Measurements from ENCODE around the gene R3HDM2. TPM values are rescaled to one million over a fixed set of nuclear protein-coding genes. Genes with fewer than 3 reads are reported as not detected.

R3HDM2 gene
- total RNA-seq, 1 experiment from 2014 or later: 25.3 TPM

DNA sequence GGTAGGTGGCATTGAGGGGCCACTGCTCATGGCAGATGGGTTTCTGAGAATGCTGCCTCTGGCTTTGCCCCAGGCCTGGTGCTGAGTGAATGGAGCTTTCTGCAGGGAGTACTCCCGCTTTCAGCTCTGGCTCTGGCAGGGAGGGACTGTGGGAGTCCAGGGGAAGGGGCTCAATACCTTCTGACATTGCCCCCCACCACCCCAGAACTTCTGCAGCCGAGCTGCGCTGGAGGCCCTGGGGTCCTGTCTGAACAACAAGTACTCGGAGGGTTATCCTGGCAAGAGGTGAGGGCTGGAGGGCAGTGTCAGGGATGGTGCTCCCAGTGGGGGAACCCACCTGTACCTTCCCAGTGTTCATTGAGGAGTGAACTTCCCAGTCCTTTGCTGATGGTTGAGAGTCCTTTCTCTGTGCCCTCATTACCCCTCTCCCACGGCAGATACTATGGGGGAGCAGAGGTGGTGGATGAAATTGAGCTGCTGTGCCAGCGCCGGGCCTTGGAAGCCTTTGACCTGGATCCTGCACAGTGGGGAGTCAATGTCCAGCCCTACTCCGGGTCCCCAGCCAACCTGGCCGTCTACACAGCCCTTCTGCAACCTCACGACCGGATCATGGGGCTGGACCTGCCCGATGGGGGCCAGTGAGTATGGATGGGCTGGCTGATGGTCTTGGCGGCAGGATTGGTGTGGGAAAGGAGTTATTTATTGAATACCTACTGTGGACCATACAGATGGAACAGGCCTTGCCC, 199.4 kb downstream of the R3HDM2 start:
- no peak for DNase-seq (ENCODE audit: low spot score)

DNA sequence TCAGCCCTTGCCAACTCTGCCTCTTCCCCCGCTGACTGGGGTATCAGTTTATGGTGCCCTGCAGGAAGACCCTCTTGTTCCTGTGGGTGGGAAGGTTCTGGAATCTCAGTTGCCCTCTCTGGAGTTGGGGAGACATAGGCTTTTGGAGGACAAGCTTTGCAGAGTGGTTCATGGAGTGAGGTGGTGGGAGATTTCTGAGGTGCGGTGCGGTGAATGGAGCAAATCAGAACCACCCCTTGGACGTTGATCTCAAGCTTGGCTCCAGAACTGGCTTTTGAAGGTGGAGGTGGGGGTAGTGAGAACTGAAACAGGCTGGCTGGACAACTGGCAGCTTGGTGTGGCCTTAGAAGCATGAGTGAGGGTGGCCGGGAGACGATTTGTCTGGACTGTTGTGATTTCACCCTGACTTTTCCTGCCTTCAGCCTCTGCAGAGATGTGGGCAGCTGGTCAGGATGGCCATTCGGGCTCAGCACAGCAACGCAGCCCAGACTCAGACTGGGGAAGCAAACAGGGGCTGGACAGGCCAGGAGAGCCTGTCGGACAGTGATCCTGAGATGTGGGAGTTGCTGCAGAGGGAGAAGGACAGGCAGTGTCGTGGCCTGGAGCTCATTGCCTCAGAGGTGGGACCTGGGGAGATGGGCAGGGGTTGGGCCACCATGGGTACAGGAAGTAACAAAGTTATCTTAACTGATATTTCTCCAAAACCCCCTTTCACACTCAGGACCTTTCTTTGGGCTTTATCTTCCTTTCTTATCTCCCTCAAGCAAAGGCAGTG, 200.3 kb downstream of the R3HDM2 start:
- peak; percentile 52 for DNase-seq (ENCODE audit: low spot score)

DNA sequence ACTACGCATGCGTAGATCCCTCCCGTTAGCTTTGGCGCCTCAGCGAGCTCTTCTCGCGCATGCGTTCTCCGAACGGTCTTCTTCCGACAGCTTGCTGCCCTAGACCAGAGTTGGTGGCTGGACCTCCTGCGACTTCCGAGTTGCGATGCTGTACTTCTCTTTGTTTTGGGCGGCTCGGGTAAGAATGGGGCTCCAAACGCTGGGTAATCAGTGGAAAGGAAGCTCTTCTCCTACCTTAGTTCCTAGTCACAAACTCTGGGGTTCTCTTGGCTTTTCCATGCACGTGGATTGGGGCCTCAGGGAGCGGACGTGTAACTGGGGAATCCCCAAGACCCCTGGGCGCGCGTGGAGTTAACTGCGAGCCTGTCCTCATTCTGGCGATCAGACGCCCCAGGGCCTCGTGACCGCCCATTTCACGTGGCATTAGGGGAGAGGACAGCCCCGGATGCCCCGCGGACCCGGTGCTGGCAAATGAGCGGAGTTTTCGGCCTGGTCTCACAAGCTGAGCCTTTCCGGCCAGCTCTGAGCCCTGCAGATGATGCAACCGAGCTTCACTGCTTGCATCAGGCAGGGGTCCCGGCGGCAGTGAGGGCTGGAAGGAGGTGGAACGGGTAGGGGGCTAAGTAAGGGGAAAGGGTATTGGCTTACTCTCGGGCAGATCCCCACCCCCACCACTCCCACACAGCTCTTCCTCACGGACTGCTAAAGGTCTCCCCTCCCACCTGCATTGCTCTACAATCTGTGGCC, 201.0 kb downstream of the R3HDM2 start, which contains the start of gene SHMT2:
TSS of gene SHMT2 (plus strand) at position 78 of the 747 bp plus-strand sequence. CDS start at position 146, 68 bp downstream.
- DNase-seq (ENCODE audit: low spot score): peak; percentile 99

DNA sequence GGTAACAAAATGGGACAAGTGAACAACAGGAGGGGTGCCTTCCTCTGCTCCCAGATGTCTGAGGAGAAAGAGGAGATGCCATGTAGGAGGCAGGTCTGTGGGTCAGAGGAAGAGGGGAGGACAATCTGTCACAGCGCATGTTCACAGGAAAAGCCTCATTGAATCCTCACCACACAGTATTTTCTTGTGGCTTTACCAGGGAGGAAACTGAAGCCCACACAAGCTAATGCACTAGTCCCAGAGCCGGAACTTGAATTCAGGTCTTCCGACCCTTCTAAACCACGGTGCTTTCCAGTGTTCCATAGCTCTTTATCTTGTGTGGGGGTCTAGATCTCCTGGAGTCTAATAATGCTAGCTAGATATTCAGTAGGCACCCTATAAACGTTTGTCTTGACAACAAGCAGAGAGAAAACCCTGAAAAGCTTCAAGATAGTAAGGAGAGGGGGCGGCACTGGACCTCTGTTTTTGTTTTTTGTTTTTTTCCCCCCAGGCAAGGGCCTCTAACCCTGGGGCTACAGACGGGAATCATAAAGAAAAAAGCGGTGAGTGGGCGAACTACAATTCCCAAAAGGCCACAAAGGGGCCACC, 201.7 kb downstream of the R3HDM2 start:
- DNase-seq (ENCODE audit: low spot score): peak; percentile 20

DNA sequence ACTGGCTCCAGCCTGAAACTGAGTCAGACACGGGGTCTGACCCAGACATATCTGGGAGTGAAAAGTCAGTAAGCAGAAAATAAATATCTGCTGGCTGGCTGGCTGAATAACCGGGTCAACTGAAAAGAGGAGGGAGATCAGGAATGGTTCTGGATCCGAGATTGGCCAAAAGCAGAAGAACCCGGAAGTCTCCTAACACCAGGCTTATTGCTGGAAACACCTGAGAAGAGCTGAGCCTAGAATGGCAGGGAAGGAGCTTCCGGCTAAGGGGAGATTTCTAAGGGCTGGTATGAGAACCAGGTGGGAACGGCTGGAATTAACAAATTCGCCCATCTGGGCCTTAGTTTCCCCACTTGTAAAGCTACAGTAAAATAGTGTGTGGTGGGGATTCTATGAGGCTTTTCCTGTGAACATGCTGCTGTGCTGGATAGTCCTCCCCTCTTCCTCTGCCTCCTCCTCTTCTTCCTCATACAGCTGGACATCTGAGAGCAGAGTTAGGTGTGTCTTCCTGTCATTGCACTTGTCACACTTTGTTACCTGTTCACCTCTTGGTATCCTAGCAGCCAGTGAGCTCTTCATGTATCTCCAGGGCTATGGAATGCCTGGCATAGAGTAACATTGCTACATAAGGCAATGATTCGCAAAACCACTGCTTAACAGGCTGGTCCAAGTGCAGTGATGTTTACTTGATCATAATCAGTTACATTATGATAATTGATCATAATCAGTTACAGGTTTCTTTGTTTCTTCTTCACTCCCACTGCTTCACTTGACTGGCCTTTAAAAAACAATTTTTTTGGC, 203.3 kb downstream of the R3HDM2 start:
- peak; percentile 36 for DNase-seq (ENCODE audit: low spot score)

DNA sequence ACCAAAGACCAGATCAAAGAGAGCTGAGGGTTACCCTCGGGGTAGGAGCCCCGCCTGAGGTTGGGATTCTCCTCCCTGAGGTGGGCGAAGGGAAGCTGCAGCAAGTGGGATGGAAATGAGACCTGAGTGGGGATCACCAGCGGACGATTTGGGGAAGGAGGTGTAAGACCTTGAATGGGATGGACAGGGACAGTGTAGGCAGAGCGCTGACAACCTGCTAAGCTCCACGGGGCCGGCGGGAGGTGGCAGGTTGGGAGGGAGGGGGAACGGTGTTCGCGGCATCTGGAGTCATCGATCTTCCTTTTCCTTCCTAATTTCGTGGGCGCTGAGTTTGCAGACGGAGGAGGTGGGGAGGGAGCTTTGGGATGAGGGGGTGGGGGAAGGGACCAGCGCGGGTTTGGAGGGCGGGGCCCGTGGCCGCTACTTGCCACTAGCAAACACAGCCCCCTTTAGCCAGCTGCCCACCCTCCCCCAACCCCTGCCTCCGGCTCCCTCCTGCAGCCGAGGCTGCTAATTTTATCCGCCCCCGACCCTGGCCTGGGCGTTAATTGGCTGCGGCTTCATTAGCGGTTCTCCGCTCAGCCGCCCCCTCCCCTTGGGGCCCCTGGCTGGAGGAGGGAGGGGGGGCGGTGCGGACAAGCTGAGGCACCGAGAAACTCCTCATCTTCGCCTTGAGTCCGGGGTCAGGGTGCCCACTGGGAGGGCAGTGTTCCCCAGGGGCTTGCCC, 204.1 kb downstream of the R3HDM2 start:
- DNase-seq (ENCODE audit: low spot score): no peak

DNA sequence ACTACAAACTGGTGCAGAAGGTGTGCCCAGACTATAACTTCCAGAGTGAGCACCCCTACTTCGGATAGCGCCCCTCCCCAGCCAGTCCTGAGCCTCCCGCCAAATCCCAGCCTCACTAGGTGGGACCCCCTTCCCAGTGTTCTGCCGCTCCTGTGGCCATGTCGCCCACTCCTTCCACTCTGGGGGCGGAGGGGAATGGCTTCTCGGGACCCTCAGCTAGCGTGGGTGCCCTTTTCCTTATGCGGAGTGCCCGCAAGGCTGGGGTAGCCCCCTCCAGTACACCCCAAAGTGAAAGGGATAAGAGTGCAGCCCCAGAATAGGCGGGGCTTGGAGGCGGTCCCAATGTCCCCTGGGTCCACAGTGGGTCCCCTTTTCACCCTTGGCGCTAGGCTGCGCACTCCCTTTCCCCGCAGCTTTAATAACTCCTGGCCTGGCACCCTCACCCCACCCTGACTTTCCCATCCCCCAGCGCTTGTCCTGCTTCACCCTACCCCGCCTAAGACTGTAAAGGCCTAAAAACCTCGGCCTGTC, 205.1 kb downstream of the R3HDM2 start:
- DNase-seq (ENCODE audit: low spot score): no peak

DNA sequence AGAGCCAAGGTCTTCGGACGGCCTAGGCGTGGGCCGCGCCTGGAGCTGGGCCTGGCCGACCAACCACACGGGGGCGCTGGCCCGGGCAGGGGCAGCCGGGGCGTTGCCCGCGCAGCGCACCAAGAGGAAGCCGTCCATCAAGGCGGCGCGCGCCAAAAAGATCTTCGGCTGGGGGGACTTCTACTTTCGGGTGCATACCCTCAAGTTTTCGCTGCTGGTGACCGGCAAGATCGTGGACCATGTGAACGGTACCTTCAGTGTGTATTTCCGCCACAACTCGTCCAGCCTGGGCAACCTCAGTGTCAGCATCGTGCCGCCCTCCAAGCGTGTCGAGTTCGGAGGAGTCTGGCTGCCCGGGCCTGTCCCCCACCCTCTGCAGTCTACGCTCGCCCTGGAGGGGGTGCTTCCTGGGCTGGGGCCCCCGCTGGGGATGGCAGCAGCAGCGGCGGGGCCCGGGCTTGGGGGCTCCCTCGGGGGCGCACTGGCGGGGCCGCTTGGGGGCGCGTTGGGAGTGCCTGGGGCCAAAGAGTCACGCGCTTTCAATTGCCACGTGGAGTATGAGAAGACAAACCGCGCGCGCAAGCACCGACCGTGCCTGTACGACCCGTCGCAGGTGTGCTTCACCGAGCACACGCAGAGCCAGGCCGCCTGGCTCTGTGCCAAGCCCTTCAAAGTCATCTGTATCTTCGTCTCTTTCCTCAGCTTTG, 205.7 kb downstream of the R3HDM2 start:
- no peak for DNase-seq (ENCODE audit: low spot score)

DNA sequence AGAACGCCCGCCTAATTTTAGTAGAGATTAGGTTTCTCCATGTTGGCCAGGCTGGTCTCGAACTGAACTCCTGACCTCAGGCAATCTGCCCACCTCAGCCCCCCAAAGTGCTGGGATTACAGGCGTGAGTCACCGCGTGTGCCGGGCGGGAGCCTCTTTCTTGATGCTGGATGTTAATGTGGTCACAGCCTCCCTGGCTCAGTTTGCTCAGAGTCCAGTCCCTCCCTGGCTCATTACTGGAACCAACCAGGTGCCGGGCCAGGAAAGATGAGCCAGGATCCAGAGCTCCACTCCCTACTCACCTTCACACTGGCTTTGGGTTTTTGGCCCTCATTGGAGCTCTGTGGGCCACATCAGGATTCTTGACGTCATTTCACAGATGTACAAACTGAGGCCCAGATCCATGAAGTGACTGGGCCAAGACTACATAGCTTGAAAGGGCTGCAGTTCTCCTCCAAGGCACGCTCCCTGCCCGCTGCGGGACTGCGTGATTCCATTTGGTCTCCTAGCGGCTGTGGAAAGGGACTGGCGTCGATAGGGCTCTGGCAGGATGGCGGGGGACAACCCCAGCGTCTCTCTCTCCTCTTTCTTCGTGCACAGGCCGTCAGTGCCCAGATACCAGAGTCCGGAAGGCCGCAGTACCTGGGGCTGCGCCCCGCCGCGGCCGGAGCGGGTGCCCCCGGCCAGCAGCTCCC, 206.4 kb downstream of the R3HDM2 start:
- DNase-seq (ENCODE audit: low spot score): no peak

DNA sequence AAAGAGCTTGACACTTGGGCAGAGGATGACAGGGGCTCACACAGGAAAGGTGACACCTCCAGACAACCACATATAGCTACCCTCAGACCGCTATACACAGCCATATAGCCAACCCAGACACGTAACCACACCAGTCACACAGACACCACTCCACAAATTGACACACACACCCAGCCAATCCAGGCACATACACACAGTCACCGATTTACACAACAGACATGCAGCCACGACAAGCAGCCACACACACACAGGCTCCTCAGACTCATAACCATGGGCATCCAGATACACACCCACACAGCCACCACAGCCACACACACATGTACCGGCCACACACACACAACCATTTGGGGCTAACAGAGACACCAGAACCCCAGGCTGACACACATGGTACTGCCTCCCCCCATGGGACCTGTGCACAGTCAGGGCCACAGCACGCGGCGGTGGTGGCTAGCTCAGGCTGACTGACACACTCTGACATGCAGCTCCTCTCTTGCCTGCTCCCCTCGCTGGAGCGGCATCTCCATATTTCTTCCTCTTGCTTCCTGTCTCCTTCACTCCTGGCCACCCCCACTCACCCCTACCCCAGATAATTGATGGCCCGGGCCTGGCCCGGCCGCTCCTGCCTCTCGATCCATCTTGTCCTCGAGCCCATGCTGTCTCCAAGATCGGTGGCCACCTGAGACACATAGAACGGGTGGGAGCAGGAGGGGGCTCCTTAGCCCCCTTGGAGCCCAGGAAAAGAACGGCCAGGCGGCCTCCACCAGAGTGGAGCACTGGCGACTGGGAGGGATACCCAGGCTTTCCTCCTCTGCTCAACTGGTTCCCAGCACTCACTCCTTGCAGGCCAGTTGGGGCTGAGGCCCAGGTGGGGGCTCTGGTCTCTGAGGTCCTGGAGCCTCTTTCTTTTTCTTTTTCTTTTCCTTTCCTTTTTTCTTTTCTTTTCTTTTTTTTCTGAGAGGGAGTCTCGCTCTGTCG, 207.4 kb downstream of the R3HDM2 start:
- DNase-seq (ENCODE audit: low spot score): no peak

DNA sequence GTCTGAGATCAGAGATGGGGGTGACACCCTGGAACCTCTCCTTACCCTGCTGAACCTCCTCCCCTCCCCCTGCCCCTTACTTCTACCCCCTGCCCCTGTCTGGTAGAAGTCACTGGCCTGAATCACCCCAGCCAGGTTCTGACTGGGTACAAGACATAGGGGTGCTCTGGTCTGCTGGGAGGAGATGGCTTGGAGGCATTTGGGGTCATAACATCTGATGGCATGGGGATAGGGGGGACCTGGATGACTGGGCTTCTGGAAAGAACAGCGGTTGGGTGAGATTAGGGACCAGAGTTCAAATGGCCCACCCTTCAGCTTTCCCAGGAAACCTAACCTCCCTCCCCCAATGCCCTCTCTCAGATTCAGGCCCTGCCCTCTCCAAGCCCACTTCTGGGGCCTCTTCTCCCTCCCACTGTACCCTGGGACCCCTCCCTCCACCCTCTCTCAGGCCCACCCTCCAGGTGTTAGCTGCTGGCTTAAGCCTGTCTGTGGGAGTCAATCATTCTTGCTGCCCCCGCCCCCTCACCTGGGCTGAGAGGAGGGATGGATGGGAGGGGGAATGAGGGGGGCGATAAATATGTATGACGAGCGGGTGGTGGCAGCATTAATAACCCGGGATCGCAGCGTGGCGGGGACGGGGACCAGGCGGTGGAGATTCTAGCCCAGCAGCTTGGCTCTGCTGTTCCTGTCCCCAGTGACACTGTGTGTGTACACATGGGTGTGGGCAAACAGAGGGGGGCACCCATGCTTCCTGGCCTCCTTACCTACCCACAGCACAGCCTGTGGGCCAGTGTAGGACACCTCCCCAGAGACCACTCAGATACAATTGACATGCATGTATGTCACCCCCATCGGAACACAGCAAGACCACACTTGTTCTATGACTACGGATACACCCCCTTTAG, 208.3 kb downstream of the R3HDM2 start:
- DNase-seq (ENCODE audit: low spot score): no peak

DNA sequence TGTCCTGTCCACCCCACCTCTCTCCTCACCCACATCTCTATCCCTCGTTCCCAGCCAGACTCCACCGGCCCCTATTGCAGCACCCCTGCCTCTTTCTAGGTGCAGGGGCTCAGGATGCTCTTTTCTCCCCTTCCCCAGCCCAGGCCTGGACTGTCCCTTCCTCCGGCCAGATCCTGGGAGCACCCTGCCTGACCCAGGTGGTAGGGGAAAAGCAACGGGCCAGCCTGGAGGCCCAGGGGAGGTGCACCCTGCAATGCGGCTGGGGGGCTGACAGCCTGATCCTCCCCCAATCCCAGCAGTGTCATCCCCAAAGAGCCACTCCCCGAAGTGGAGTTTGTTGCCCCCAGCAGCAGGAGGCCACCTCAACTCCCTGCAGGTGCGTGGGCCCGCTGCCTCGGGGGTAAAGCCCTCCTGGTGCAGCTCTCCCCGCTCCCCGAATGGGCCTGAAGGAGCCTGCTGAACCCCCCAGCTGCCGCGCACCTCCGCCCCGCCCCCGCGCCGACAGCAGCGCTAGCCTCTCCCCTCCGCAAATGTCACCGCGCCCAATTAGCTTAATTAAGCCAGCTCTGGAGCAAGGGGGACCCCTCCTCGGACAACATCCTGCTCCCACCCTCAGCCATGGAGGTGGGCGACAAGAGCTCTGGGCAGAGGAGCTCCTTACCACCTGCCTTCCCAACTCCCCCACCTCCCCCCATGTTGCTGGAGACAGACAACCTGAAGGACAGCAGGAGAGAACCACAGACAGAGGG, 209.5 kb downstream of the R3HDM2 start:
- DNase-seq (ENCODE audit: low spot score): no peak

DNA sequence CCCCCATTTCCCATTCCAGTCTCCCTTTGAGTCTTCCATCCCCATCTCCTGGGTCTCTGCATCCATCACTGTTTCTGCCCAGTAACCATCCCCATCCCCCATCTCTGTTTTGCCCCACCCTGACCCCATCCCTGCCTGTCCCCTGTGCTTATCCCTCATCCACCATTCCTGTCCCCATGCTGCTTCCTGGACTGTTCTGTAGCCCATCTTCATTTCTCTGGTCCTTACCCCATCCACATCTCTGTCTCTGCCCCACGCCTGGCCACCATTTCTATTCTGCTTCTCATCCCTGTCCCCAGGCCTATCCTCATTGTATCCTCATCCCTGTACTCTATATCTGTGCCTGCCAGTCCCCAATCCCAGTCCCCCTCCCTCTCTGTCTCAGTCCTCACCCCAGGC, 210.1 kb downstream of the R3HDM2 start:
- DNase-seq (ENCODE audit: low spot score): no peak

DNA sequence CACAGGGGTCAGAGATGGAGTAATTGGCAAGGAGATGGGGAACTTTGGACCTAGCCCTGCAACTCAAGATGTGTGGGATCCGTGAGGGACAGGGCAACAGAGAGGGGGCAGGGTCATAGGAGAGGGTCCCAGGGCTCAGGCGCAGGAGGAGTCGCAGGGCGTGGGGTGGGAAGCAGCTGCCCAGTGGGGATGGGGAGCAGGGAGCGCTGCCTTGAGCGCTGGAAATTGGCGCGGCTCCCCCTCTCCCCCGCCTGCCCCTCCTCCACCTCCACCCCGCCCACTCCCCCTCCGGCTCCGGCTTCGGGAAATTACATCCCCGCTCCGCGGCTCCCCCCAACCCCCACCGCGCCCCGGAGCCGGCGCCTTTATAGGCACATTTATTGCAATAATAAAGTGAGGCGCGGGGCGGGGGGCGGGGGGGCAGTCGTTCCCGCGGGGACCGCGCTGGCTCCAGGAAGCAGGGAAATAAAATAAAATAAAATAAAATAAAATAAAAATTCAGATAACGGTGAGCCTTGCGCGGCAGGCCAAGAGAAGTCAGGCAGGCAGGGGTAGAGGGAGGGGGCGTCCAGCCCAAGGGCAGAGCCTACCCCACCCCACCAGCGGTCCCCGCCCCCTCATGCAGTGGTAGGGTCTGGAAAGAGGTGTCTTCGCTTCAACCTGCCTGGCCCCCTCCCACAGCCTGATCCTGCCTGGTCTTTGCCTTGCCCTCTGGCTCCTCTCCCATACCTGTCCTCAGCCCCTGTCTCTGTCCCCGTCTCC, 210.7 kb downstream of the R3HDM2 start:
- no peak for DNase-seq (ENCODE audit: low spot score)
